OCI-LY1 (cell line): Measurements from ENCODE around the gene BRDT.

Source experiments
- CTCF ChIP-seq: fragments of 200-600 bp; sonication (generic), shearing (Covaris generic); IDR thresholded peaks from 2 replicates; pipeline ENCODE4 v1.5.1; 2017; ENCODE audit warnings: mild to moderate bottlenecking, antibody characterized with exemption, low read length, moderate library complexity, mixed read lengths
- EZH2 ChIP-seq: fragments of 200-600 bp; sonication (generic), shearing (Covaris generic); IDR thresholded peaks from 2 replicates; pipeline ENCODE4 v1.8.0; 2017; ENCODE audit warnings: borderline replicate concordance, mixed run types, mild to moderate bottlenecking, antibody characterized with exemption, low read length, moderate library complexity, mixed read lengths

- TF ChIP-seq CTCF (no peak), EZH2 (no peak)
Observed at GRCh38 chr1:91924146-91924545, 25.1 kb upstream of the BRDT start.
